ENCODE measurements around the gene PTPRK. TPM values are rescaled to one million over a fixed set of nuclear protein-coding genes. Genes with fewer than 3 reads are reported as not detected.

PTPRK gene
- total RNA-seq, 1 experiment from 2014 or later: 265 TPM

DNA sequence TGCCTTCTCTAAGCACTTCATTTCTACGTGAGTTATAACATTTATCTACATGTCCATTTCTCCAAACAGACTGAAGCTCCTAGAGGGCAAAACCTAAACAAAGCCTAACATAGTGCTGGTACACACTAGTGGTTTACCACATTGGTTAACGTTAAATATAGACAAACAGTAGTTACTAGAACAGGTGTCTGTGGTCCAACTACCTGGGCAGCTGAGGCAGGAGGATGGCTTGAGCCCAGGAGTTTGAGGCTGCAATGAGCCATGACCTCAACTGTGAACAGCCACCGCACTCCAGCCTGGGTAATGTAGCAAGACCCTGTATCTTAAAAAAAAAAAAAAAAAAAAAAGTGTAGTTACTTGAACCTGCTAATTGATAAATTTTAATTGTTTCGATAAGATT, 26.5 kb downstream of the PTPRK start:
- CTCF ChIA-PET: interaction anchor here (0.7 kb wide), 1 partner anchor 263 kb away, joined by 3 read pairs; no protein-coding TSS in a partner anchor
- Mint-ChIP-seq H3K27ac (ENCODE audit: unreplicated experiment) (peak overlapping the region; percentile 78), H3K4me3 (ENCODE audit: low read depth, unreplicated experiment) (peak overlapping the region; percentile 49), H3K4me1 (ENCODE audit: low read depth, unreplicated experiment) (peaks cover 86% of the 10 kb centered on the region), H3K27me3 (ENCODE audit: unreplicated experiment) (no peaks in the 10 kb centered on the region), H3K36me3 (ENCODE audit: insufficient read depth, unreplicated experiment) (peaks cover 53% of the 10 kb centered on the region), H3K9me3 (ENCODE audit: low read depth, unreplicated experiment) (no peaks in the 10 kb centered on the region)
- intact Hi-C loops (cut with micrococcal nuclease; ENCODE audit: unreplicated experiment): no loop called here
- no TSS peak for BruUV-seq (replicated peaks)
- TF ChIP-seq, protein P1, sequence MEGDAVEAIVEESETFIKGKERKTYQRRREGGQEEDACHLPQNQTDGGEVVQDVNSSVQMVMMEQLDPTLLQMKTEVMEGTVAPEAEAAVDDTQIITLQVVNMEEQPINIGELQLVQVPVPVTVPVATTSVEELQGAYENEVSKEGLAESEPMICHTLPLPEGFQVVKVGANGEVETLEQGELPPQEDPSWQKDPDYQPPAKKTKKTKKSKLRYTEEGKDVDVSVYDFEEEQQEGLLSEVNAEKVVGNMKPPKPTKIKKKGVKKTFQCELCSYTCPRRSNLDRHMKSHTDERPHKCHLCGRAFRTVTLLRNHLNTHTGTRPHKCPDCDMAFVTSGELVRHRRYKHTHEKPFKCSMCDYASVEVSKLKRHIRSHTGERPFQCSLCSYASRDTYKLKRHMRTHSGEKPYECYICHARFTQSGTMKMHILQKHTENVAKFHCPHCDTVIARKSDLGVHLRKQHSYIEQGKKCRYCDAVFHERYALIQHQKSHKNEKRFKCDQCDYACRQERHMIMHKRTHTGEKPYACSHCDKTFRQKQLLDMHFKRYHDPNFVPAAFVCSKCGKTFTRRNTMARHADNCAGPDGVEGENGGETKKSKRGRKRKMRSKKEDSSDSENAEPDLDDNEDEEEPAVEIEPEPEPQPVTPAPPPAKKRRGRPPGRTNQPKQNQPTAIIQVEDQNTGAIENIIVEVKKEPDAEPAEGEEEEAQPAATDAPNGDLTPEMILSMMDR (IDR thresholded peaks at IDR 0.05; ENCODE audit: unreplicated experiment): no peak
- no peak for DNase-seq

DNA sequence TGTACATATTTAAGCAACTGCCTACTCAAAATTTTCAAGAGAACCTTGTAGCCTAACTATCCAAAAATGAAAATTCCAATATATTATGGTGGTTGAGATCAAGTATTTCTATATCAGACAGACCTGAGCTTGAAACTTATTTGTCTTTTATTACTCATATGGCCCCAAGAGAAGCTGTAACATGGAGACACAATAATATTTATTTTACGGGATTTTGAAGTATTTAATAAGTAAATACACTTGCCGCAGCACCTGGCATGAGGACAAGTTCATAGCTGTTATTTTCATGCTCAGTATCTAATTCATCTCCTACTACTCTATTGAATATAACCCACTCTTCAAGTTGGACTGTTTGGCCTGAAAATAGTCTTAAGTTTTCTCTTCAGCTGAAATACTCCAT, 28.0 kb downstream of the PTPRK start:
- BruUV-seq (replicated peaks): no TSS peak
- Mint-ChIP-seq H3K4me1 (ENCODE audit: low read depth, unreplicated experiment) (peaks cover 84% of the 10 kb centered on the region), H3K27me3 (ENCODE audit: unreplicated experiment) (no peaks in the 10 kb centered on the region), H3K36me3 (ENCODE audit: insufficient read depth, unreplicated experiment) (peaks cover 64% of the 10 kb centered on the region), H3K9me3 (ENCODE audit: low read depth, unreplicated experiment) (no peaks in the 10 kb centered on the region), H3K4me3 (ENCODE audit: low read depth, unreplicated experiment) (peak overlapping the region; percentile 59), H3K27ac (ENCODE audit: unreplicated experiment) (peak overlapping the region; percentile 99)
- DNase-seq: no peak
- CTCF ChIA-PET: interaction anchor here (0.6 kb wide), 1 partner anchor 24 kb away, joined by 3 read pairs; no protein-coding TSS in a partner anchor
- intact Hi-C loops (cut with micrococcal nuclease; ENCODE audit: unreplicated experiment): no loop called here
- TF ChIP-seq, protein P1 (IDR thresholded peaks at IDR 0.05; ENCODE audit: unreplicated experiment): no peak

DNA sequence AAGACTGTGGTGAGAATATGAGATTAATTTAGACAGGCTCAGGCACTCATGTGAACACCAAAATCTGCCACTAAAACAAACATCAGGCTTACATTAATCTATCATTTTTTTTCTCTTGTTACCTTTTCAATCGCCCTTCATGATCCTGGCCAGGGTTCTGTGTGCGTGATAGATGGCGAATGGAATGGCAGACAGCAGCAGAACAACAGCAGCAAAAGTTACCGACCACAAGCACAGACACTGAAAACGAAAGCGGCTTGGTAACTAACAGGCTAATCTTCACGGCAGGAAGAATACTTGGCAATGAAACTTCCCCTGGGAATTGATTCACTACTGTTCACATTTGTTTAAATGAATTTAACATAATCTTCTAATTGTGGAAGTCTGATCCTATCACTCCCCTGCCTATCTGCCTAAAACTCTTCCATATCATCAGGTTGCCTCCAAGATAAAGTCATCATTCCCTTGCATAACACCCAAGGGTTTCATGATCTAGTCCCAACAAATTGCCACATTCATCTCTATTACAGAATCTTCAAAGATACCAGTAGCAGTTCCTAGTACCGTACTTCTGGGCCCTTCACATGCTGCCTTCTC, 28.7 kb downstream of the PTPRK start:
- CTCF ChIA-PET: interaction anchor here (0.6 to 1.3 kb wide), 5 partner anchors 8 to 31 kb away, joined by 3 to 9 read pairs (median 5); no protein-coding TSS in a partner anchor
- no peak for DNase-seq
- BruUV-seq (replicated peaks): TSS peak; percentile 94

DNA sequence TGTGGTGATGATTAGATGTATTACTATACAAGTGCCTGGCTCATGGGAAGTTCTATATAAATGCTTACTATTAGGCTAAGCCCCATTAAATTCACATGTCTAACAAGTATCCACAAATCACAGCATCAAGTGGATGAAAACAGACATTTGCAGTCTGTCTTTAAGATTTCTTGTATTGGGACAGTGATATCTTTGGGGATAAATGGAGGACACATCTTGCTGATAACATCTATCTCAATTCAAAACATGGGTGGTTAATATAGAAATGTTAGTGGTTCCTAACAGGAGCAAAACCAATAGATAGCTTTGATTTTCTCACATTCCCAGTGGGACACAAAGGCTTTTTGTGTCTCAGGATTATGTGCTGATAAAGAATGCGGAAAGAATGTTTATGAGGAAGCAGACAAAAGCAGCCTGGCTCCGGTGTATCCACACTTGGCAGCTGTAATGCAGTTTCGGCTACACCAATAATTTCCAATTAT, 29.3 kb downstream of the PTPRK start:
- TF ChIP-seq, protein P1 (IDR thresholded peaks at IDR 0.05; ENCODE audit: unreplicated experiment): no peak
- Mint-ChIP-seq H3K36me3 (ENCODE audit: insufficient read depth, unreplicated experiment) (peaks cover 69% of the 10 kb centered on the region), H3K27me3 (ENCODE audit: unreplicated experiment) (no peaks in the 10 kb centered on the region), H3K4me1 (ENCODE audit: low read depth, unreplicated experiment) (peaks cover 89% of the 10 kb centered on the region), H3K9me3 (ENCODE audit: low read depth, unreplicated experiment) (no peaks in the 10 kb centered on the region), H3K27ac (ENCODE audit: unreplicated experiment) (peak overlapping the region; percentile 99), H3K4me3 (ENCODE audit: low read depth, unreplicated experiment) (peak overlapping the region; percentile 59)
- BruUV-seq (replicated peaks): TSS peak; percentile 39
- intact Hi-C loops (cut with micrococcal nuclease; ENCODE audit: unreplicated experiment): loop anchor here (2.0 kb wide), 1 partner anchor 24 kb away; no protein-coding TSS in a partner anchor
- peak; percentile 60 for DNase-seq
- CTCF ChIA-PET: interaction anchor here (0.6 to 1.3 kb wide), 5 partner anchors 9 to 31 kb away, joined by 3 to 9 read pairs (median 5); no protein-coding TSS in a partner anchor

More for the DNA sequence above, 28.7 kb downstream of the PTPRK start:
- H3K4me1 Mint-ChIP-seq (ENCODE audit: low read depth, unreplicated experiment): peaks cover 86% of the 10 kb centered on the region
- intact Hi-C loops (cut with micrococcal nuclease; ENCODE audit: unreplicated experiment): loop anchor here (2.0 kb wide), 1 partner anchor 23 kb away; no protein-coding TSS in a partner anchor
- TF ChIP-seq, protein P1 (IDR thresholded peaks at IDR 0.05; ENCODE audit: unreplicated experiment): no peak
- peak overlapping the region; percentile 59 for H3K4me3 Mint-ChIP-seq (ENCODE audit: low read depth, unreplicated experiment)
- H3K27me3 Mint-ChIP-seq (ENCODE audit: unreplicated experiment): no peaks in the 10 kb centered on the region
- H3K9me3 Mint-ChIP-seq (ENCODE audit: low read depth, unreplicated experiment): no peaks in the 10 kb centered on the region
- H3K27ac Mint-ChIP-seq (ENCODE audit: unreplicated experiment): peak overlapping the region; percentile 99
- H3K36me3 Mint-ChIP-seq (ENCODE audit: insufficient read depth, unreplicated experiment): peaks cover 69% of the 10 kb centered on the region
